T-cell (primary cell): ENCODE measurements around the gene DSCAML1. TPM values are rescaled to one million over a fixed set of nuclear protein-coding genes. Genes with fewer than 3 reads are reported as not detected.

ENCODE experiments used
- ATAC-seq, 4 experiments: fragments of 200-7000 bp in 3 of 4; fragments of 150-1000 bp in 1 of 4; cut with Tn5 transposase; replicated peaks in 1 of 4; 1 replicate in 3 of 4; 2 replicates in 1 of 4; pipeline ENCODE4 v1.10.0; 2021; ENCODE audit warnings: moderate library complexity in 3 of 4, mild to moderate bottlenecking in 2 of 4, moderate number of reproducible peaks in 1 of 4
- CTCF ChIA-PET, 2 donors: fragments of 300-600 bp; sonication (Branson Sonifier 250); formaldehyde crosslinking; loops; one replicate each; lab custom pipeline; 2022; ENCODE audit warnings: antibody characterized with exemption in 2 of 2; lab: Charles Lee
- POLR2A ChIA-PET, 2 donors: fragments of 300-600 bp; sonication (Branson Sonifier 250); formaldehyde crosslinking; loops; one replicate each; lab custom pipeline; 2022; ENCODE audit warnings: antibody characterized with exemption in 2 of 2; lab: Charles Lee
- DNase-seq, 35 experiments: peaks; one replicate each; pipeline versions ENCODE4 v3.0.0 to v3.0.0-alpha.2; 2013 to 2023
- H3K27ac ChIP-seq: one replicate; pipeline ENCODE4 v1.5.1; 2013; ENCODE audit warnings: low read length
- H3K27me3 ChIP-seq, 2 experiments: replicated peaks in 1 of 2; 1 replicate in 1 of 2; 2 replicates in 1 of 2; pipeline versions ENCODE4 v1.6.1 to v1.7.0; 2013; ENCODE audit warnings: low read length in 1 of 2, mixed read lengths in 1 of 2; ENCODE audit not compliant: control insufficient read depth in 2 of 2, insufficient read depth in 2 of 2; ENCODE audit errors: extremely low read depth in 1 of 2
- H3K36me3 ChIP-seq, 2 donors: 1 replicate in 1 of 2; 2 replicates in 1 of 2; pipeline versions ENCODE4 v1.6.1 to v1.7.0; 2013; ENCODE audit warnings: low read length in 1 of 2; ENCODE audit not compliant: control insufficient read depth in 2 of 2, insufficient read depth in 1 of 2; ENCODE audit errors: extremely low read depth in 1 of 2
- H3K4me1 ChIP-seq, 2 experiments: 1 replicate in 1 of 2; 2 replicates in 1 of 2; pipeline versions ENCODE4 v1.6.1 to v1.7.0; 2013; ENCODE audit warnings: low read length in 2 of 2, mixed read lengths in 1 of 2; ENCODE audit not compliant: insufficient read depth in 2 of 2, control insufficient read depth in 1 of 2; ENCODE audit errors: extremely low read depth in 1 of 2
- H3K4me3 ChIP-seq, 2 donors: 1 replicate in 1 of 2; 2 replicates in 1 of 2; pipeline versions ENCODE4 v1.5.1 to v1.7.0; 2013; ENCODE audit warnings: mild to moderate bottlenecking in 2 of 2, low read length in 1 of 2, moderate library complexity in 1 of 2; ENCODE audit not compliant: control insufficient read depth in 1 of 2; ENCODE audit errors: extremely low read depth in 1 of 2
- H3K9me3 ChIP-seq: 2 replicates; pipeline ENCODE4 v1.7.0; 2013
- H3K27ac Mint-ChIP-seq, 2 donors: one replicate each; pipeline ENCODE4 v1.8.0; 2020 to 2021; ENCODE audit warnings: mild to moderate bottlenecking in 2 of 2, mixed read lengths in 2 of 2
- H3K27me3 Mint-ChIP-seq, 2 donors: one replicate each; pipeline ENCODE4 v1.8.0; 2021 to 2022; ENCODE audit warnings: mixed read lengths in 2 of 2
- H3K36me3 Mint-ChIP-seq: one replicate; pipeline ENCODE4 v1.8.0; 2021; ENCODE audit warnings: mixed read lengths
- H3K4me1 Mint-ChIP-seq, 3 donors: one replicate each; pipeline ENCODE4 v1.8.0; 2020 to 2022; ENCODE audit warnings: mixed read lengths in 3 of 3, mild to moderate bottlenecking in 1 of 3
- H3K4me3 Mint-ChIP-seq, 3 donors: one replicate each; pipeline ENCODE4 v1.8.0; 2020 to 2022; ENCODE audit warnings: mild to moderate bottlenecking in 3 of 3, mixed read lengths in 3 of 3, moderate library complexity in 3 of 3
- H3K9me3 Mint-ChIP-seq, 3 donors: one replicate each; pipeline ENCODE4 v1.8.0; 2020 to 2022; ENCODE audit warnings: mixed read lengths in 3 of 3
- WGBS: methylation state at CpG from one replicate; pipeline ENCODE4 v1.1.5; 2013; ENCODE audit warnings: missing lambda C conversion rate; ENCODE audit not compliant: insufficient coverage; 5-methylcytosine and 5-hydroxymethylcytosine counted together
- total RNA-seq, 35 experiments: library from RNA in 6 of 35; stranded (reverse) in 6 of 35; fragments of 120-200 nt in 1 of 35; gene quantifications; one replicate each; pipeline versions ENCODE4 v1.2.1 to v1.2.4 and lab custom pipeline; 2013 to 2026

Gene DSCAML1
- total RNA-seq, 5 donors from 2014 or later (not counting 1 experiment from before 2014, with no cell fraction given): 0.15 to 2.4 (median 0.96) TPM

GRCh38 chr11:117575856-117576255, 221.2 kb downstream of the DSCAML1 start:
- H3K9me3 Mint-ChIP-seq: no peaks in the 10 kb centered on the region
- H3K9me3 ChIP-seq: no peaks in the 10 kb centered on the region
- WGBS: 100% methylated on average over 1 of the region's 4 CpGs
- H3K36me3 ChIP-seq: no peaks in the 10 kb centered on the region
- H3K27me3 Mint-ChIP-seq: peaks cover 12 to 14% of the 10 kb centered on the region in 2 donors
- CTCF ChIA-PET: no interaction called here
- no peaks in the 10 kb centered on the region for H3K36me3 Mint-ChIP-seq
- no peak overlapping the region for H3K27ac ChIP-seq
- peaks cover 0 to 10% of the 10 kb centered on the region in 2 experiments for H3K27me3 ChIP-seq
- no peak overlapping the region for H3K27ac Mint-ChIP-seq
- DNase-seq: no peak
- H3K4me1 ChIP-seq: no peaks in the 10 kb centered on the region
- ATAC-seq: no peak
- no peak overlapping the region for H3K4me3 Mint-ChIP-seq
- no peaks in the 10 kb centered on the region for H3K4me1 Mint-ChIP-seq
- POLR2A ChIA-PET: no interaction called here
- H3K4me3 ChIP-seq: no peak overlapping the region

- ChIA-PET POLR2A (no interaction called here), CTCF (no interaction called here)
- H3K27me3 Mint-ChIP-seq: peaks cover 13 to 15% of the 10 kb centered on the region in 2 donors
- no peak overlapping the region for H3K4me3 ChIP-seq
- ATAC-seq: no peak
- H3K27ac Mint-ChIP-seq: no peak overlapping the region
- H3K36me3 ChIP-seq: no peaks in the 10 kb centered on the region
- H3K27me3 ChIP-seq: peaks cover 0 to 12% of the 10 kb centered on the region in 2 experiments
- H3K27ac ChIP-seq: no peak overlapping the region
- H3K4me1 ChIP-seq: no peaks in the 10 kb centered on the region
- no peak overlapping the region for H3K4me3 Mint-ChIP-seq
- 93% methylated on average over 3 of the region's 3 CpGs for WGBS
- H3K9me3 Mint-ChIP-seq: no peaks in the 10 kb centered on the region
- no peaks in the 10 kb centered on the region for H3K4me1 Mint-ChIP-seq
- H3K36me3 Mint-ChIP-seq: no peaks in the 10 kb centered on the region
- no peaks in the 10 kb centered on the region for H3K9me3 ChIP-seq
- DNase-seq: no peak
Measured at GRCh38 chr11:117574551-117574950, 222.5 kb downstream of the DSCAML1 start.

- Mint-ChIP-seq H3K9me3 (no peaks in the 10 kb centered on the region), H3K4me1 (no peaks in the 10 kb centered on the region), H3K36me3 (no peaks in the 10 kb centered on the region), H3K27ac (no peak overlapping the region), H3K27me3 (peaks cover 4 to 10% of the 10 kb centered on the region in 2 donors), H3K4me3 (no peak overlapping the region)
- DNase-seq: no peak
- no peaks in the 10 kb centered on the region for H3K36me3 ChIP-seq
- H3K9me3 ChIP-seq: no peaks in the 10 kb centered on the region
- no peak overlapping the region for H3K27ac ChIP-seq
- H3K4me1 ChIP-seq: no peaks in the 10 kb centered on the region
- ATAC-seq: no peak
- H3K4me3 ChIP-seq: no peak overlapping the region
- WGBS: 86% methylated on average over 8 of the region's 8 CpGs
- CTCF ChIA-PET: no interaction called here
- POLR2A ChIA-PET: no interaction called here
- peaks cover 0 to 12% of the 10 kb centered on the region in 2 experiments for H3K27me3 ChIP-seq
Measured at GRCh38 chr11:117573326-117573725, 223.7 kb downstream of the DSCAML1 start.

GRCh38 chr11:117572671-117573070, 224.3 kb downstream of the DSCAML1 start:
- ATAC-seq: no peak

GRCh38 chr11:117572129-117572528, 224.9 kb downstream of the DSCAML1 start:
- ChIA-PET CTCF (no interaction called here), POLR2A (no interaction called here)
- WGBS: 5% methylated on average over 3 of the region's 5 CpGs
- H3K4me3 Mint-ChIP-seq: no peak overlapping the region
- H3K36me3 Mint-ChIP-seq: no peaks in the 10 kb centered on the region
- no peaks in the 10 kb centered on the region for H3K9me3 ChIP-seq
- H3K36me3 ChIP-seq: no peaks in the 10 kb centered on the region
- H3K27me3 ChIP-seq: peaks cover 0 to 12% of the 10 kb centered on the region in 2 experiments
- no peak overlapping the region for H3K4me3 ChIP-seq
- H3K4me1 ChIP-seq: no peaks in the 10 kb centered on the region
- H3K4me1 Mint-ChIP-seq: no peaks in the 10 kb centered on the region
- no peak overlapping the region for H3K27ac ChIP-seq
- H3K9me3 Mint-ChIP-seq: no peaks in the 10 kb centered on the region
- H3K27ac Mint-ChIP-seq: no peak overlapping the region
- peaks cover 4 to 12% of the 10 kb centered on the region in 2 donors for H3K27me3 Mint-ChIP-seq
- DNase-seq (no peak), ATAC-seq (no peak)

More at GRCh38 chr11:117572671-117573070, 224.3 kb downstream of the DSCAML1 start:
- Histone ChIP-seq H3K9me3 (no peaks in the 10 kb centered on the region), H3K4me3 (no peak overlapping the region), H3K27me3 (peaks cover 0 to 12% of the 10 kb centered on the region in 2 experiments), H3K36me3 (no peaks in the 10 kb centered on the region), H3K27ac (no peak overlapping the region), H3K4me1 (no peaks in the 10 kb centered on the region)
- H3K27ac Mint-ChIP-seq: no peak overlapping the region
- no peak for DNase-seq
- WGBS: 78% methylated on average over 3 of the region's 5 CpGs
- H3K36me3 Mint-ChIP-seq: no peaks in the 10 kb centered on the region
- no peaks in the 10 kb centered on the region for H3K9me3 Mint-ChIP-seq
- H3K4me3 Mint-ChIP-seq: no peak overlapping the region
- no peaks in the 10 kb centered on the region for H3K4me1 Mint-ChIP-seq
- POLR2A ChIA-PET: no interaction called here
- CTCF ChIA-PET: no interaction called here
- H3K27me3 Mint-ChIP-seq: peaks cover 4 to 10% of the 10 kb centered on the region in 2 donors

GRCh38 chr11:117570701-117571100, 226.3 kb downstream of the DSCAML1 start:
- ChIA-PET CTCF (no interaction called here), POLR2A (no interaction called here)
- no peak overlapping the region for H3K27ac ChIP-seq
- Mint-ChIP-seq H3K27me3 (peaks cover 4 to 14% of the 10 kb centered on the region in 2 donors), H3K27ac (no peak overlapping the region), H3K4me3 (no peak overlapping the region), H3K9me3 (no peaks in the 10 kb centered on the region), H3K4me1 (no peaks in the 10 kb centered on the region), H3K36me3 (no peaks in the 10 kb centered on the region)
- no peaks in the 10 kb centered on the region for H3K36me3 ChIP-seq
- no peak overlapping the region for H3K4me3 ChIP-seq
- 60% methylated on average over 1 of the region's 5 CpGs for WGBS
- DNase-seq (no peak), ATAC-seq (no peak)
- no peaks in the 10 kb centered on the region for H3K4me1 ChIP-seq
- H3K27me3 ChIP-seq: peaks cover 0 to 16% of the 10 kb centered on the region in 2 experiments
- no peaks in the 10 kb centered on the region for H3K9me3 ChIP-seq

GRCh38 chr11:117569911-117570310, 227.1 kb downstream of the DSCAML1 start:
- ATAC-seq (no peak), DNase-seq (no peak)
- Mint-ChIP-seq H3K4me1 (no peaks in the 10 kb centered on the region), H3K9me3 (no peaks in the 10 kb centered on the region), H3K36me3 (no peaks in the 10 kb centered on the region), H3K27ac (no peak overlapping the region), H3K4me3 (no peak overlapping the region), H3K27me3 (peaks cover 4 to 21% of the 10 kb centered on the region in 2 donors)
- POLR2A ChIA-PET: no interaction called here
- peaks cover 0 to 19% of the 10 kb centered on the region in 2 experiments for H3K27me3 ChIP-seq
- H3K27ac ChIP-seq: no peak overlapping the region
- WGBS: 81% methylated on average over 3 of the region's 9 CpGs
- CTCF ChIA-PET: no interaction called here
- H3K36me3 ChIP-seq: no peaks in the 10 kb centered on the region
- H3K4me3 ChIP-seq: no peak overlapping the region
- H3K9me3 ChIP-seq: no peaks in the 10 kb centered on the region
- no peaks in the 10 kb centered on the region for H3K4me1 ChIP-seq
